ENCODE measurements around the gene NEO1. TPM values are rescaled to one million over a fixed set of nuclear protein-coding genes. Genes with fewer than 3 reads are reported as not detected.

NEO1 gene
- total and polyA plus RNA-seq, 9 donors = 19.6 to 49.7 (median 37.1) TPM

GRCh38 chr15:73334086-73334485 lies 281.8 kb downstream of the NEO1 start:
- no peaks in the 10 kb centered on the region for H3K27me3 ChIP-seq (ENCODE audit: control insufficient read depth, insufficient read depth, low read length)
- no peak for DNase-seq
- H3K36me3 ChIP-seq (ENCODE audit: control insufficient read depth, insufficient read depth, low read length) = no peaks in the 10 kb centered on the region
- H3K9me3 ChIP-seq (replicated peaks; ENCODE audit: control insufficient read depth, low read depth, low read length) = no peaks in the 10 kb centered on the region
- no peak overlapping the region for H3K27ac ChIP-seq (ENCODE audit: low read length)
- H3K4me3 ChIP-seq (ENCODE audit: low read length) = no peak overlapping the region
- H3K4me1 ChIP-seq (ENCODE audit: control insufficient read depth, insufficient read depth, low read length) = peaks cover 13% of the 10 kb centered on the region
- WGBS (ENCODE audit: insufficient coverage) = 85% methylated on average over 5 of the region's 6 CpGs

- H3K9me3 ChIP-seq (replicated peaks; ENCODE audit: control insufficient read depth, low read depth, low read length) = no peaks in the 10 kb centered on the region
- no peak for DNase-seq
- H3K4me1 ChIP-seq (ENCODE audit: control insufficient read depth, insufficient read depth, low read length) = peaks cover 11% of the 10 kb centered on the region
- no peak overlapping the region for H3K4me3 ChIP-seq (ENCODE audit: low read length)
- WGBS (ENCODE audit: insufficient coverage) = 57% methylated on average over 5 of the region's 9 CpGs
- no peaks in the 10 kb centered on the region for H3K36me3 ChIP-seq (ENCODE audit: control insufficient read depth, insufficient read depth, low read length)
- peaks cover 2% of the 10 kb centered on the region for H3K27me3 ChIP-seq (ENCODE audit: control insufficient read depth, insufficient read depth, low read length)
- H3K27ac ChIP-seq (ENCODE audit: low read length) = no peak overlapping the region
Measured at GRCh38 chr15:73335026-73335425, 282.8 kb downstream of the NEO1 start.

- DNase-seq = no peak
- no peaks in the 10 kb centered on the region for H3K36me3 ChIP-seq (ENCODE audit: control insufficient read depth, insufficient read depth, low read length)
- H3K27ac ChIP-seq (ENCODE audit: low read length) = no peak overlapping the region
- no peaks in the 10 kb centered on the region for H3K9me3 ChIP-seq (replicated peaks; ENCODE audit: control insufficient read depth, low read depth, low read length)
- 85% methylated on average over 4 of the region's 5 CpGs for WGBS (ENCODE audit: insufficient coverage)
- no peak overlapping the region for H3K4me3 ChIP-seq (ENCODE audit: low read length)
- H3K4me1 ChIP-seq (ENCODE audit: control insufficient read depth, insufficient read depth, low read length) = peaks cover 6% of the 10 kb centered on the region
- H3K27me3 ChIP-seq (ENCODE audit: control insufficient read depth, insufficient read depth, low read length) = peaks cover 2% of the 10 kb centered on the region
Measured at GRCh38 chr15:73335471-73335870, 283.2 kb downstream of the NEO1 start.

- no peaks in the 10 kb centered on the region for H3K9me3 ChIP-seq (replicated peaks; ENCODE audit: control insufficient read depth, low read depth, low read length)
- no peaks in the 10 kb centered on the region for H3K4me1 ChIP-seq (ENCODE audit: control insufficient read depth, insufficient read depth, low read length)
- peaks cover 2% of the 10 kb centered on the region for H3K27me3 ChIP-seq (ENCODE audit: control insufficient read depth, insufficient read depth, low read length)
- H3K27ac ChIP-seq (ENCODE audit: low read length) = no peak overlapping the region
- no peaks in the 10 kb centered on the region for H3K36me3 ChIP-seq (ENCODE audit: control insufficient read depth, insufficient read depth, low read length)
- DNase-seq = no peak
- WGBS (ENCODE audit: insufficient coverage) = 87% methylated on average over 7 of the region's 7 CpGs
- no peak overlapping the region for H3K4me3 ChIP-seq (ENCODE audit: low read length)
Measured at GRCh38 chr15:73336756-73337155, 284.5 kb downstream of the NEO1 start.

GRCh38 chr15:73337187-73337586 lies 284.9 kb downstream of the NEO1 start:
- Histone ChIP-seq H3K27me3 (ENCODE audit: control insufficient read depth, insufficient read depth, low read length) (peaks cover 2% of the 10 kb centered on the region), H3K4me1 (ENCODE audit: control insufficient read depth, insufficient read depth, low read length) (no peaks in the 10 kb centered on the region), H3K4me3 (ENCODE audit: low read length) (no peak overlapping the region), H3K27ac (ENCODE audit: low read length) (no peak overlapping the region), H3K36me3 (ENCODE audit: control insufficient read depth, insufficient read depth, low read length) (no peaks in the 10 kb centered on the region), H3K9me3 (replicated peaks; ENCODE audit: control insufficient read depth, low read depth, low read length) (no peaks in the 10 kb centered on the region)
- WGBS (ENCODE audit: insufficient coverage) = 87% methylated on average over 6 of the region's 8 CpGs
- DNase-seq = no peak

- Histone ChIP-seq H3K9me3 (replicated peaks; ENCODE audit: control insufficient read depth, low read depth, low read length) (no peaks in the 10 kb centered on the region), H3K4me3 (ENCODE audit: low read length) (no peak overlapping the region), H3K4me1 (ENCODE audit: control insufficient read depth, insufficient read depth, low read length) (no peaks in the 10 kb centered on the region), H3K27ac (ENCODE audit: low read length) (no peak overlapping the region), H3K36me3 (ENCODE audit: control insufficient read depth, insufficient read depth, low read length) (no peaks in the 10 kb centered on the region), H3K27me3 (ENCODE audit: control insufficient read depth, insufficient read depth, low read length) (peaks cover 2% of the 10 kb centered on the region)
- DNase-seq = no peak
- WGBS (ENCODE audit: insufficient coverage) = 71% methylated on average over 6 of the region's 6 CpGs
Measured at GRCh38 chr15:73338058-73338457, 285.8 kb downstream of the NEO1 start.

- H3K4me3 ChIP-seq (ENCODE audit: low read length) = no peak overlapping the region
- 66% methylated on average over 4 of the region's 9 CpGs for WGBS (ENCODE audit: insufficient coverage)
- DNase-seq = no peak
Measured at GRCh38 chr15:73338606-73339374, 286.5 kb downstream of the NEO1 start.

GRCh38 chr15:73340502-73341192 lies 288.4 kb downstream of the NEO1 start:
- Histone ChIP-seq H3K4me1 (ENCODE audit: control insufficient read depth, insufficient read depth, low read length) (no peaks in the 10 kb centered on the region), H3K27me3 (ENCODE audit: control insufficient read depth, insufficient read depth, low read length) (peaks cover 2% of the 10 kb centered on the region), H3K9me3 (replicated peaks; ENCODE audit: control insufficient read depth, low read depth, low read length) (no peaks in the 10 kb centered on the region), H3K36me3 (ENCODE audit: control insufficient read depth, insufficient read depth, low read length) (no peaks in the 10 kb centered on the region), H3K27ac (ENCODE audit: low read length) (no peak overlapping the region), H3K4me3 (ENCODE audit: low read length) (no peak overlapping the region)
- 61% methylated on average over 6 of the region's 9 CpGs for WGBS (ENCODE audit: insufficient coverage)
- DNase-seq = no peak

More at GRCh38 chr15:73338606-73339374, 286.5 kb downstream of the NEO1 start:
- Histone ChIP-seq H3K36me3 (ENCODE audit: control insufficient read depth, insufficient read depth, low read length) (no peaks in the 10 kb centered on the region), H3K9me3 (replicated peaks; ENCODE audit: control insufficient read depth, low read depth, low read length) (no peaks in the 10 kb centered on the region), H3K4me1 (ENCODE audit: control insufficient read depth, insufficient read depth, low read length) (no peaks in the 10 kb centered on the region), H3K27ac (ENCODE audit: low read length) (no peak overlapping the region), H3K27me3 (ENCODE audit: control insufficient read depth, insufficient read depth, low read length) (peaks cover 2% of the 10 kb centered on the region)

GRCh38 chr15:73341886-73342600 lies 289.8 kb downstream of the NEO1 start:
- WGBS (ENCODE audit: insufficient coverage) = 58% methylated on average over 8 of the region's 14 CpGs
- Histone ChIP-seq H3K4me1 (ENCODE audit: control insufficient read depth, insufficient read depth, low read length) (no peaks in the 10 kb centered on the region), H3K27me3 (ENCODE audit: control insufficient read depth, insufficient read depth, low read length) (peaks cover 5% of the 10 kb centered on the region), H3K4me3 (ENCODE audit: low read length) (no peak overlapping the region), H3K36me3 (ENCODE audit: control insufficient read depth, insufficient read depth, low read length) (no peaks in the 10 kb centered on the region), H3K27ac (ENCODE audit: low read length) (no peak overlapping the region), H3K9me3 (replicated peaks; ENCODE audit: control insufficient read depth, low read depth, low read length) (no peaks in the 10 kb centered on the region)
- DNase-seq = peak; percentile 20

- Histone ChIP-seq H3K36me3 (ENCODE audit: control insufficient read depth, insufficient read depth, low read length) (no peaks in the 10 kb centered on the region), H3K9me3 (replicated peaks; ENCODE audit: control insufficient read depth, low read depth, low read length) (no peaks in the 10 kb centered on the region), H3K27ac (ENCODE audit: low read length) (no peak overlapping the region), H3K4me3 (ENCODE audit: low read length) (no peak overlapping the region), H3K27me3 (ENCODE audit: control insufficient read depth, insufficient read depth, low read length) (peaks cover 7% of the 10 kb centered on the region), H3K4me1 (ENCODE audit: control insufficient read depth, insufficient read depth, low read length) (no peaks in the 10 kb centered on the region)
- WGBS (ENCODE audit: insufficient coverage) = 75% methylated on average over 1 of the region's 3 CpGs
- no peak for DNase-seq
Measured at GRCh38 chr15:73344056-73344455, 291.8 kb downstream of the NEO1 start.

Data from muscle of leg (tissue), 11 donors.